Measurements from ENCODE around the gene TSPAN5.
A peak's percentile ranks its signal among the peaks of the same experiment; 100 is the strongest.

TSPAN5 gene

DNA sequence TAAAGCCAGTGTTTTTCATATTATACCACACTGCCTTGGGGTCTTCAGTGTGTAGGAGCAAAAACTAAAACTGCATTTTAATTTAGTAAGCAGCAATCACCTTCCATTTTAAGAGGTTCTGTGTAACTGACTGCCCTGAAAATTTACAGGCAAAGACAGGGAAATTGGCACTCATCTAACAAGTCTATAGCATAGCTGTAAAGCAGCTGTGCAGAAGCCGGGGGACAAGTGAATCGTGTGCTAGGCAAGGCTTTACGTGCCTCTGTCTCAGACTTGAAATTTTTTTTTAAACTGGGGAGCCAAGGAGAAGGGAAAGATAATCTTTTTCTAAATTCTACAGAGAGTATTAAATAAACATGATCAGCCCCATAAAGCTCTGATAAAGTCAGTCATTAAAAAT is 39.7 kb downstream of the TSPAN5 start:
- DNase-seq (ENCODE audit: low read depth in 2 of 2), result no peak

DNA sequence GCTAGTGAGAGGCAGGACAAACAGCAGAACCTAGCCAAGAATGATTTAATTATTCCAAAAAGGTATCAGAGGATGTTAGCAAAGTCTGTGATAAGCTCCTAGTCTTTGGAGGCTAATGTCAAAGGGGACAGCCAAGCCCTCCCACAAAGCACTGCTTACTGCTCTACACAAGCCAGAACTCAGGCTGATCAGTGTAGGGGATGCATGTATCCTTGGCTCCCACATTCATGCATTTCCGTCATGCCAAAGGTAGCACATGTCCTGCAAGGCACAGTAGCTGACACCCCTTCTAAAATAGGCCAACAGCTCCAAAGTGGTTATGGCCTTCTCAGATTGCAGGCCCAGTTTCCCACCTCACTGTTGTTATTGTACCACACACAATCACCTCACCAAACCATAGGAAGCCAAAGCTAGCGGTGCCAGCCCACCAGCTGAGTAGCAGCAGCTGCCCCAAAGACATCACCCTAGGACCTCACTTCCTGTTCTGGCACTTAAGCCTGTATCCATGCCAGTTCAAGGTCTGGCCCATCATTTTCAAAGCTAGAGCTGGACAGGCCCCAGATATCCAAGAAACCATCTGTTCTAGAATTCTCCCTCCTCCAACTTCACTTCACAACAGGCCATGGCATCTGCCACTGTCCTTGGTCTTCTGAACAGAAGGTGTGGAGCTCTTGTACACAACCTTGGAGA is 40.9 kb downstream of the TSPAN5 start:
- DNase-seq (ENCODE audit: low read depth in 2 of 2), result no peak

- DNase-seq (ENCODE audit: low read depth in 2 of 2), result no peak
Observed at GRCh38 chr4:98615991-98616390, 42.4 kb downstream of the TSPAN5 start.

- peak in 1 of 2 experiments; percentile 17 for DNase-seq (ENCODE audit: low read depth in 2 of 2)
Observed at GRCh38 chr4:98614662-98615061, 43.7 kb downstream of the TSPAN5 start.

- no peak for DNase-seq (ENCODE audit: low read depth in 2 of 2)
Observed at GRCh38 chr4:98614094-98614493, 44.3 kb downstream of the TSPAN5 start.

- DNase-seq (ENCODE audit: low read depth in 2 of 2), result no peak
Observed at GRCh38 chr4:98613453-98614075, 44.8 kb downstream of the TSPAN5 start.

- DNase-seq (ENCODE audit: low read depth in 2 of 2), result no peak
Observed at GRCh38 chr4:98612318-98613250, 45.8 kb downstream of the TSPAN5 start.

- no peak for DNase-seq (ENCODE audit: low read depth in 2 of 2)
Observed at GRCh38 chr4:98611677-98612317, 46.6 kb downstream of the TSPAN5 start.

GRCh38 chr4:98610926-98611676 is 47.3 kb downstream of the TSPAN5 start:
- no peak for DNase-seq (ENCODE audit: low read depth in 2 of 2)

DNA sequence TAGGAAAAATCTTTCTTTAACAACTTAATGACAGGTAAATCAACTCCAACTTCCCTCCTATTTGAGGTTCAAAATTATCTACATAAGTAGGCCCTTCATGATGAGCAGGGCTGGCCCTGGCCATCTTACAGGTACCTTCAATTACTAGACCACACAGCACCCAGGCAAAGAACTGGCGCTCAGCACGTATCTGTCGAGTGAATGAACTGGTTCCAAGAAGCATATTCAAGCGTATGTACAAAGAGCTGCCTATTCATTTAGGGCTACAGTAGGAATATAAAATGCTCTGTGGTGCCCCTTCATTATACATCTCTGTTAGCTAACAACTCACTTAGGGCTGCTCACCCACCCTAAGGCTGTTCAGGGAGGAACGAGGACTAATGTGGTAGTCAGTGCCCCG is 48.0 kb downstream of the TSPAN5 start:
- DNase-seq (ENCODE audit: low read depth in 2 of 2), result no peak

DNA sequence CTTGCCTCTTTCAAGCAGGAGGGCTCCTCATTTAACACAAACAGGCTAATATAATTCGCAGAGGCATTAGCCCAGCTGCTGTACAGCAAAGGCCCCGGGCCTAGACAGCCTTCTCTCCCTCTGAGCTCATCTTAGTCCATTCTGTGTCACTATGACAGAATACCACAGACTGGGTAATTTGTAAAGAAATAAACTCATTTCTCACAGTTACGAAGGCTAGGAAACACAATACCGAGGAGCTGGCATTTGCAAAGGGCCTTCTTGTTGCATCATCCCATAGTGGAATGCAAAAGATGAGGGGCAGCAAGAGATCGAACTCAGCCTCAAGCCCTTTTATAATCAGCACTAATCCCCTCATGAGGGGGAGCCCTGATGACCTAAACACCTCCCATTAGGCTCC is 48.5 kb downstream of the TSPAN5 start:
- DNase-seq (ENCODE audit: low read depth in 2 of 2), result peak in 1 of 2 experiments; percentile 13

DNA sequence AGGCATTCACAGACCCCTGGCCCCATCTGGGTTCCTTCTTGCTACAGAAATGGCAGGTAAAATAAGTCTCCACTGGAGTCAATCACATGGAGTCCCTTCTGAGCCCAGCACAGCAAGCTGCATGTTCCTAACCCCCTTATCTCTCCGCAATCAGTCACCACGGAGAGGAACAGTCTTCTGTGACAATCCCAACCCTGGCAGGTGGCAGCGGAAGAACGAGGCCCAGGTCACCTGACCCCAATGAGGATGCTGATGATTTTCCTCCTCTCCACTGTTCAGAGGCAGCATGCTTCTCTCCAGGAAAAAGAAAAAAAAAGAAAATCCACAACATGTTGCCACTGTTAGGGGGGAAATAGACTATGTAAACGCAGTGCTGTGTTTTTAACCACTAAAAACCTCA is 50.1 kb downstream of the TSPAN5 start:
- no peak for DNase-seq (ENCODE audit: low read depth in 2 of 2)

- DNase-seq (ENCODE audit: low read depth in 2 of 2), result no peak
Observed at GRCh38 chr4:98606894-98607293, 51.5 kb downstream of the TSPAN5 start.

GRCh38 chr4:98605216-98605615 is 53.2 kb downstream of the TSPAN5 start:
- DNase-seq (ENCODE audit: low read depth in 2 of 2), result no peak

GRCh38 chr4:98604723-98605122 is 53.7 kb downstream of the TSPAN5 start:
- no peak for DNase-seq (ENCODE audit: low read depth in 2 of 2)

- DNase-seq (ENCODE audit: low read depth in 2 of 2), result peak; percentile 24 to 30
Observed at GRCh38 chr4:98603683-98604521, 54.5 kb downstream of the TSPAN5 start.

DNA sequence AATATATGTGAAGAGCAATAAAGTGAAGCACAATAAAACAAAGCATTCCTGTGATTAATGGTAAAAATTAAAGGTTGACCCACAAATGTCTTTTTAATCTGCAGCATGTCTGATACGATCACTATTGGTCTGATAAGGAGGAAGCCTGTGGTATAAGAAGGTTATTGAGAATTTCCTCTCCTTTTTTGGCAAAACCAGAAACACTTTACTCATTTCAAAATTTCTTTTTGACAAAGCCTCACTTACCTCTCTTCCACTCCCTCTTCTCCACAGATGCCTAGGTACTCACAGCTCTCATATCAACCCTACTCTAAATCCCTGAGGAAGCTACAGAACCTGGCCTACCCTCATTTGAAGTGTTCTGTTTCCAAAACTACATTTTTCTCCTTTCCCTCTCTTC is 56.1 kb downstream of the TSPAN5 start:
- DNase-seq (ENCODE audit: low read depth in 2 of 2), result no peak

GRCh38 chr4:98601708-98602107 is 56.7 kb downstream of the TSPAN5 start:
- no peak for DNase-seq (ENCODE audit: low read depth in 2 of 2)

DNA sequence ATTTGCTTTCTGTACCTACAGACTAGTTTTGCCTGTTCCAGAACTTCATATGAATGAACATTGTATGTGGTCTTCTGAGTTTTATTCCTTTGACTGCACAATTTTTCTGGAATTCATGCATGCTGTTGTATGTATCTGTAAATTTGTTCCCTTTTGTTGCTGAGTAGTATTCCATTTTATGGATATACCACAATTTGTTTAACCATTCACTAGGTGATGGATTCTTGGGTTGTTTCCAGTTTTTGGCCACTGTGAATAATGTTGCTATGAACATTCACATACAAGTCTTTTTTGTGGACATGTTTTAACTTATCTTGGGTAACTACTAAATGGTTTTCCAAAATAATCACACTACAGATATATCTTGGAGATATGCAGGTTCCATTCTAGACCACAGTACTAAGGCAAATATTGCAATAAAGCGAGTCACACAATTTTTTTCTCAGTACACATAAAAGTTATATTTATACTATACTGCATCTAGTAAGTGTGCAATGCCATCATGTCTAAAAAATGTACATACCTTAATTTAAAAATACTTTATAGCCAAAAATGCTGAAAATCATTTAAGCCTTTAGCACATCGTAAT is 58.7 kb downstream of the TSPAN5 start:
- no peak for DNase-seq (ENCODE audit: low read depth in 2 of 2)

DNA sequence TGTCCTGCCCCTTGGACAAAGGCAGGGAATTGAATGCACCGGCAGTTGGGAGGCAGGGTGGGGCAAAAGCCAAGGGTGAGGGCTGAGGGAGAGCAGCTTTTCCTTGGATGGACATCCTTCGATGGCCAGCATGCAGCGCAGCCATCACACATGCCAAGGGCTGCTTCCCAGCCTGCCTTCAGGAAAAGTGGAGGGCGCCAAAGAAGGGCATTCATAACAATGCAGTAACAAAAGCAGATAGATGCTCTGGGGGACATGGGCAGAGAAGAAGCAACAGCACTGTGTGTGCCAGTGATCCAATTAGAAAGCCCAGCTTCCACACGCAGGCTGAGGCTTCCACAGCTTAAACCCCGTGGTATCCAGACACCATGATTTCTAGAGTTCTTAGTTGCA is 71.5 kb downstream of the TSPAN5 start:
- no peak for DNase-seq (ENCODE audit: low read depth in 2 of 2)

All from fibroblast of skin of left quadriceps (primary cell).